Endothelial cell of umbilical vein (primary cell): ENCODE measurements around the gene MCL1. TPM values are rescaled to one million over a fixed set of nuclear protein-coding genes. Genes with fewer than 3 reads are reported as not detected.

Experiments used
- BruUV-seq: library from RNA; stranded (reverse); fragments of 400-500 nt; replicated peaks from 2 replicates; lab custom pipeline; 2021; lab: Mats Ljungman, UMichigan
- CTCF ChIA-PET: fragments of 300-600, 350-600 bp; sonication (Branson Sonifier 250); formaldehyde crosslinking; loops from one replicate; lab custom pipeline; 2021; ENCODE audit warnings: antibody characterized with exemption, inconsistent platforms; lab: Charles Lee
- POLR2A ChIA-PET: fragments of 300-600, 350-600 bp; sonication (Branson Sonifier 250); formaldehyde crosslinking; loops from one replicate; lab custom pipeline; 2021; ENCODE audit warnings: antibody characterized with exemption, inconsistent platforms; lab: Charles Lee
- DNase-seq: peaks from one replicate; pipeline ENCODE4 v3.0.0-alpha.2; 2011; ENCODE audit warnings: low read depth, low spot score
- FAIRE-seq: peaks from 2 replicates; lab custom pipeline; 2011; peaks lifted over from hg19 to GRCh38; lab: Jason Lieb, UNC
- H2AFZ ChIP-seq: 2 replicates; pipeline ENCODE4 v1.6.0; 2012; ENCODE audit warnings: low read depth, low read length, control low read depth, inconsistent platforms
- H3K27ac ChIP-seq: 2 replicates; pipeline ENCODE4 v1.5.1; 2011; ENCODE audit warnings: low read depth, mild to moderate bottlenecking, control low read depth, low read length, moderate library complexity; ENCODE audit not compliant: insufficient read depth
- H3K27me3 ChIP-seq, 2 experiments: 2 replicates each; pipeline versions ENCODE4 v1.6.0 to v1.6.1; 2011; ENCODE audit warnings: low read length in 2 of 2, mixed read lengths in 1 of 2; ENCODE audit not compliant: control insufficient read depth in 2 of 2, insufficient read depth in 2 of 2
- H3K36me3 ChIP-seq, 2 experiments: 2 replicates in 1 of 2; 3 replicates in 1 of 2; pipeline ENCODE4 v1.5.1; 2011; ENCODE audit warnings: low read length in 2 of 2, mild to moderate bottlenecking in 1 of 2, moderate library complexity in 1 of 2; ENCODE audit not compliant: control insufficient read depth in 2 of 2, insufficient read depth in 2 of 2; ENCODE audit errors: extremely low read depth in 1 of 2
- H3K4me1 ChIP-seq: 3 replicates; pipeline ENCODE4 v1.5.1; 2011; ENCODE audit warnings: mild to moderate bottlenecking, low read length; ENCODE audit not compliant: control insufficient read depth, insufficient read depth; ENCODE audit errors: extremely low read depth
- H3K4me2 ChIP-seq: 2 replicates; pipeline ENCODE4 v1.6.1; 2011; ENCODE audit warnings: low read length, control low read depth, mixed read lengths; ENCODE audit not compliant: insufficient read depth
- H3K4me3 ChIP-seq, 3 experiments: fragments of 200-600 bp in 1 of 3; sonication (generic), shearing (Covaris generic) in 1 of 3; replicated peaks in 1 of 3; 2 replicates each; pipeline ENCODE4 v1.5.1; 2011 to 2016; ENCODE audit warnings: control low read depth in 3 of 3, low read length in 3 of 3, mild to moderate bottlenecking in 2 of 3, inconsistent platforms in 1 of 3, low read depth in 1 of 3, moderate library complexity in 1 of 3; ENCODE audit not compliant: insufficient read depth in 1 of 3
- H3K79me2 ChIP-seq: 2 replicates; pipeline ENCODE4 v1.6.0; 2012; ENCODE audit warnings: low read length, inconsistent platforms; ENCODE audit not compliant: control insufficient read depth, insufficient read depth
- H3K9ac ChIP-seq: replicated peaks from 2 replicates; pipeline ENCODE3; 2011; ENCODE audit warnings: low read length, control low read depth; ENCODE audit not compliant: insufficient read depth; ENCODE audit errors: extremely low read depth
- H3K9me1 ChIP-seq: replicated peaks from 3 replicates; pipeline ENCODE4 v1.6.0; 2011; ENCODE audit warnings: mild to moderate bottlenecking, low read length; ENCODE audit not compliant: control insufficient read depth, insufficient read depth; ENCODE audit errors: extremely low read depth
- H3K9me3 ChIP-seq: replicated peaks from 2 replicates; pipeline ENCODE4 v1.5.1; 2012; ENCODE audit warnings: low read length, inconsistent platforms; ENCODE audit not compliant: control insufficient read depth, insufficient read depth
- H4K20me1 ChIP-seq: replicated peaks from 2 replicates; pipeline ENCODE3; 2011; ENCODE audit warnings: mild to moderate bottlenecking, low read length; ENCODE audit not compliant: control insufficient read depth, insufficient read depth; ENCODE audit errors: extremely low read depth
- CTCF ChIP-seq, 2 donors: IDR thresholded peaks; 1 replicate in 1 of 2; 2 replicates in 1 of 2; pipeline ENCODE4 v1.5.1; 2011; ENCODE audit warnings: low read length in 2 of 2, mild to moderate bottlenecking in 2 of 2, moderate library complexity in 2 of 2, control low read depth in 1 of 2, inconsistent platforms in 1 of 2, low read depth in 1 of 2; ENCODE audit not compliant: insufficient read depth in 1 of 2; ENCODE audit errors: extremely low read depth in 1 of 2
- EZH2 ChIP-seq: IDR thresholded peaks from 2 replicates; pipeline ENCODE4 v1.6.1; 2012; ENCODE audit warnings: borderline replicate concordance, low read depth, mild to moderate bottlenecking, moderate library complexity, low read length, inconsistent platforms; ENCODE audit not compliant: severe bottlenecking
- FOS ChIP-seq: IDR thresholded peaks from 2 replicates; pipeline ENCODE4 v1.6.1; 2011; ENCODE audit warnings: mild to moderate bottlenecking, low read length, moderate library complexity, borderline replicate concordance; ENCODE audit not compliant: insufficient read depth
- JUN ChIP-seq: IDR thresholded peaks from 2 replicates; pipeline ENCODE4 v1.6.1; 2011; ENCODE audit warnings: borderline replicate concordance, low read depth; ENCODE audit not compliant: insufficient read length, insufficient read depth
- MAX ChIP-seq: IDR thresholded peaks from 2 replicates; pipeline ENCODE4 v1.6.1; 2011; ENCODE audit not compliant: insufficient read depth, insufficient read length
- MYC ChIP-seq: IDR thresholded peaks from one replicate; pipeline ENCODE4 v1.6.1; 2011; ENCODE audit warnings: mild to moderate bottlenecking, low read depth, low read length
- POLR2AphosphoS5 ChIP-seq: IDR thresholded peaks from 2 replicates; pipeline ENCODE4 v1.6.1; 2012; ENCODE audit warnings: low read depth, mild to moderate bottlenecking, control low read depth, low read length, moderate library complexity; ENCODE audit not compliant: insufficient read depth
- dilution Hi-C: fragments of 300-500 bp; cut with MboI; formaldehyde crosslinking; loops from one replicate; pipeline ENCODE4 v1.15.0; 2019; ENCODE audit warnings: low sequenced_read_pairs; ENCODE audit not compliant: extremely low pct_ligation_motif_present
- intact Hi-C: fragments of 100-400 bp; cut with micrococcal nuclease; formaldehyde crosslinking; loops from one replicate; pipeline ENCODE4 v1.10.0; 2022
- polyA plus RNA-seq, 4 experiments: library from polyadenylated mRNA; depleted of rRNA in 3 of 4; stranded (reverse) in 3 of 4; unstranded in 1 of 4; fragments of >200 nt; gene quantifications; 2 replicates each; pipeline versions ENCODE4 v1.2.1 to v1.2.3, GENCODE V29; 2011 to 2012; ENCODE audit warnings: missing spikeins in 1 of 4
- total RNA-seq: library from RNA; stranded (reverse); gene quantifications from 2 replicates; pipeline ENCODE4 v1.2.3, GENCODE V29; 2021

The MCL1 gene
- total and polyA plus RNA-seq, 2 donors (not counting 3 experiments of a cell fraction or from before 2014, with no cell fraction given): 87.3 to 186 TPM

GRCh38 chr1:150536836-150537731 is 42.3 kb downstream of the MCL1 start:
- dilution Hi-C loops: no loop called here
- Histone ChIP-seq H3K4me2 (no peak overlapping the region), H2AFZ (no peak overlapping the region)

More at GRCh38 chr1:150536836-150537731, 42.3 kb downstream of the MCL1 start:
- H3K36me3 ChIP-seq: no peaks in the 10 kb centered on the region
- no peaks in the 10 kb centered on the region for H4K20me1 ChIP-seq
- H3K9me1 ChIP-seq: no peaks in the 10 kb centered on the region
- no peak for DNase-seq
- H3K4me1 ChIP-seq: no peaks in the 10 kb centered on the region
- no peak overlapping the region for H3K9ac ChIP-seq
- intact Hi-C loops: no loop called here
- no peak overlapping the region for H3K27ac ChIP-seq
- TF ChIP-seq CTCF (IDR thresholded peaks at IDR 0.05; ENCODE audit: extremely low read depth in 1 of 2, insufficient read depth in 1 of 2, low read depth in 1 of 2, low read length in 2 of 2) (no peak), MYC (no peak), POLR2AphosphoS5 (no peak), EZH2 (no peak), JUN (no peak), MAX (no peak), FOS (no peak)
- no peaks in the 10 kb centered on the region for H3K79me2 ChIP-seq
- no peak for FAIRE-seq
- H3K9me3 ChIP-seq: no peaks in the 10 kb centered on the region
- H3K27me3 ChIP-seq: no peaks in the 10 kb centered on the region
- ChIA-PET CTCF (interaction anchor here (1.0 to 2.8 kb wide), 5 partner anchors 10 to 281 kb away, joined by 3 to 10 read pairs (median 5); partner anchors contain the start of genes ADAMTSL4 and FALEC), POLR2A (no interaction called here)
- BruUV-seq: no TSS peak
- H3K4me3 ChIP-seq: no peak overlapping the region
